NCI-H146 (cell line): ENCODE results near the gene MAP7D3.
A peak's percentile ranks its signal among the peaks of the same experiment; 100 is the strongest.
"Not testable (repeated sequence)": the region's sequence is repeated elsewhere in the genome, so short reads cannot be mapped to it uniquely, and the experiment has no call there.

Experiments
- DNase-seq: peaks from one replicate; lab custom pipeline; 2025; lab: John Stamatoyannopoulos, UW

The MAP7D3 gene, protein sequence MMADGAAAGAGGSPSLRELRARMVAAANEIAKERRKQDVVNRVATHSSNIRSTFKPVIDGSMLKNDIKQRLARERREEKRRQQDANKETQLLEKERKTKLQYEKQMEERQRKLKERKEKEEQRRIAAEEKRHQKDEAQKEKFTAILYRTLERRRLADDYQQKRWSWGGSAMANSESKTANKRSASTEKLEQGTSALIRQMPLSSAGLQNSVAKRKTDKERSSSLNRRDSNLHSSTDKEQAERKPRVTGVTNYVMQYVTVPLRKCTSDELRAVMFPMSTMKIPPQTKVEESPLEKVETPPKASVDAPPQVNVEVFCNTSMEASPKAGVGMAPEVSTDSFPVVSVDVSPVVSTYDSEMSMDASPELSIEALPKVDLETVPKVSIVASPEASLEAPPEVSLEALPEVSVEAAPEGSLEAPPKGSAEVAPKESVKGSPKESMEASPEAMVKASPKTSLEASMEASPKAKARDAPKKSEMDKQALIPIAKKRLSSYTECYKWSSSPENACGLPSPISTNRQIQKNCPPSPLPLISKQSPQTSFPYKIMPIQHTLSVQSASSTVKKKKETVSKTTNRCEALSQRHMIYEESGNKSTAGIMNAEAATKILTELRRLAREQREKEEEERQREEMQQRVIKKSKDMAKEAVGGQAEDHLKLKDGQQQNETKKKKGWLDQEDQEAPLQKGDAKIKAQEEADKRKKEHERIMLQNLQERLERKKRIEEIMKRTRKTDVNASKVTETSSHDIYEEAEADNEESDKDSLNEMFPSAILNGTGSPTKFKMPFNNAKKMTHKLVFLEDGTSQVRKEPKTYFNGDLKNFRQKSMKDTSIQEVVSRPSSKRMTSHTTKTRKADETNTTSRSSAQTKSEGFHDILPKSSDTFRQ

DNA sequence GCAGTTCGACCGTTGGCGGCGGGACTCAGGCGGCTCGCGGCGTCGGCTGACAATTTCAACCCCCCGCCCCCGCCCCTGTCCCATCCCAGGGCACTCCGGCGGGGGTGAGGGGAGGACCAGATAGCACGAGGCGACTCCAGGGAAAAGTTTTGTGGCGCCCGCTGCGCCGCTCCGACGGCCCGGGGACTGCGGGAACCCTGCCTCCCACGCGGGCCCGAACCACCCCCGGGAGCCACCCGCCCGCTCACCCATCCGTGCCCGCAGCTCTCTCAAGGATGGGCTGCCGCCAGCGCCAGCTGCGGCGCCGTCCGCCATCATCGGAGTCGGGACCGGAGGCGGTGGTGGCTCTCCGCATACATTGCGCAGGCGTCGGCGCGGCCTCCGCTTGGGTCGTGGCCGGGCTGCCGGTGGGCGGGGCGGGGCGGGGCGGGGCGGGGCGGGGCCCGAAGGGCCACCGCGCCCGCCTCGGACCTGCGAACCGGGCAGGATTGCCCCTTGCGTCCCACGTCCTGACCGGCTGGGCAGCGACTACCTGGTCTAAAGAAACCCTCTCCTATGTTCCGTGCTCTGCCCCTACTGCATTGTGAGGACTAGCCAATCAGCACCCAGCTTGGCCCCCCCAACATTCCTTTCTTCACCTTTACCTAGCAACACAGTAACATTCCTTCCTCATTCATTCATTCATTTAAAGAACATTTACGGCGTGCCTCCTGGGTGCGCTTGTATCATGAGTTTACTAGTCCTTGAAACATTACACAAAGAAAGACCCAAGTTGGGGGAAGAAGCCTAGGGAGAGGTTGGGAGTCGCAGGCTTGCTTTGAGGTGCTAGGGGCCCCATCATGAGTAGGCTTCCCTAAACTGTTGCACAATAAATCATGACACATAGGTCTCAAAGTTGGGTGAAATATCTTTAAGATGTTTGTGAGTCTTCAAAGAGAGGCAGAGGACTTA lies at the start of gene MAP7D3:
Gene MAP7D3 (minus strand): TSS at position 360 of the 951 bp plus-strand sequence. CDS start 42 bp downstream, at position 318.
- peak; percentile 60 for DNase-seq

DNA sequence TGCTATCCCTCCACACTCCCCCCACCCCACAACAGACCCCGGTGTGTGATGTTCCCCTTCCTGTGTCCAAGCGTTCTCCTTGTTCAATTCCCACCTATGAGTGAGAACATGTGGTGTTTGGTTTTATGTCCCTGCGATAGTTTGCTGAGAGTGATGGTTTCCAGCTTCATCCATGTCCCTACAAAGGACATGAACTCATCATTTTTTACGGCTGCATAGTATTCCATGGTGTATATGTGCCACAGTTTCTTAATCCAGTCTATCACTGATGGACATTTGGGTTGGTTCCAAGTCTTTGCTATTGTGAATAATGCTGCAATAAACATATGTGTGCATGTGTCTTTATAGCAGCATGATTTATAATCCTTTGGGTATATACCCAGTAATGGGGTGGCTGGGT lies 49.5 kb upstream of the MAP7D3 start, which contains the start of gene ADGRG4:
Gene ADGRG4 (plus strand): TSS at position 243 of the 400 bp plus-strand sequence. CDS start 7,815 bp downstream, outside the sequence.
- DNase-seq, result not testable (repeated sequence)

DNA sequence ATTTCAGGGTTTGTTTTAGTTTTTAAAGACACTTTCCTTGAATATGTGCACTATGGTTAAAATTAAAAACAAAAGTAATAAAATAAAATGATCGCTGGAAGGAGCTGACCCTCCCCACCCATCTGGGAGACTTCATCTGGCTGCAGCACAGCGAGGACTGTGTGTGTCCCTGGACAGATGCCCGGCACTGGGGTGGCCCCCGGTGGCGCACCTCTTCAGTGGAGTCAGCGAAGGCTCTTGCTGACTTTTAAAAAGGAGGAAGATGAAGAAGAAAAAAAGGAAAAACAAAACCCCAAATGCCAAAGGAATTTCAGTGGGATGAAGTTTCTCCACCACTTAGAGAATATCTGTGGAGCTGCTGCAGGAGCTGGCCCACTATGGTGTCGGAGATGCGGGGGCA lies 44.2 kb upstream of the MAP7D3 start:
- no peak for DNase-seq

GRCh38 chrX:136292656-136293055 lies 41.5 kb upstream of the MAP7D3 start:
- DNase-seq, result no peak

DNA sequence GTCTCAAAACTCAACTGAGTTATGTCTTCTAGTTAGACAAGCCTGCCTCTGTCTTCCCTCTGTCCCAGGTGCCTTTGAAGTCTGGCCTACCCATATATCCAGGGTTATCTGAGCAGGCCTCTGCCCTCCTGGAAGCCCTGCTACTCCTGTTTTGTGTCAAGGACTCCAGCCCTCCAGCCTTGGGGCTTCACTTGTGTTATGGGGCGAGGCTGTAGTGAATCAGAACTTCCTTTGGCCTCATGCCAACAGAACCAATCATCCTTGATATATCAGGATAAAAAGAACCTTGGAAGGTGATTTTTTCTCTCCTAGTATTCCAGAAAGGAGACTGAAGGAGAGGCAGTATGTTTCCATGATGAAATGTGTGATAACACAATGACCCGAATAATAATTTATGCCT lies 40.6 kb upstream of the MAP7D3 start:
- no peak for DNase-seq

DNA sequence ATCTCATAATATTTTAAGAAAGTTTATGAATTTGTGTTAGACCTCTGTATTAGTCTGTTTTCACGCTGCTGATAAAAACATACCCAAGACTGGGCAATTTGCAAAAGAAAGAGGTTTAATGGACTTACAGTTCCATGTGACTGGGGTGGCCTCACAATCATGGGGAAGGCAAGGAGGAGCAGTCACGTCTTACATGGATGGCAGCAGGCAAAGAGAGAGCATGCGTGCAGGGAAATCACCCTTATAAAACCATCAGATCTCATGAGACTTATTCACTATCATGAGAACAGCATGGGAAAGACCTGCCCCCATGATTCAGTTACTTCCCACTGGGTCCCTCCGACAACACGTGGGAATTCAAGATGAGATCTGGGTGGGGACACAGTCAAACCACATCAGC lies 35.2 kb upstream of the MAP7D3 start:
- DNase-seq, result not testable (repeated sequence)

DNA sequence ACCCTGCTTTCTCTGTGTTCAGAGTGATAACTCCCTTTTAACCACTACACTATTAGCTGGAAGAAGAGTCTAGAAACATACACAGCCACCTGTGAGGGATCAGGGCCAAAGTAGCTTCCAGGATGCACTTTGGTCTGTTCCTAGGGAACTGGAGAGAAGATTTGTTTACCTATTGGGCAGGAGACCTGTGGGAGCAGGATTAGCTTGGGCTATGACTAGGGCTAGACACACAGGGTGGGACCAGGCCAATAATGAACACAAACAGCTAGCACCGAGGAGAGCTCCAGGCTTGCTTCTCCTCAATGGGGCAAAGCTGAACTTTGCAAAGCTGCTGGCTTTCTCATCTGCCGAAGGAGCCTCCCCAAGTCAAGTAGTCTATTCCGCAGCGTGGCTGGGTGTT lies 24.4 kb upstream of the MAP7D3 start:
- no peak for DNase-seq

DNA sequence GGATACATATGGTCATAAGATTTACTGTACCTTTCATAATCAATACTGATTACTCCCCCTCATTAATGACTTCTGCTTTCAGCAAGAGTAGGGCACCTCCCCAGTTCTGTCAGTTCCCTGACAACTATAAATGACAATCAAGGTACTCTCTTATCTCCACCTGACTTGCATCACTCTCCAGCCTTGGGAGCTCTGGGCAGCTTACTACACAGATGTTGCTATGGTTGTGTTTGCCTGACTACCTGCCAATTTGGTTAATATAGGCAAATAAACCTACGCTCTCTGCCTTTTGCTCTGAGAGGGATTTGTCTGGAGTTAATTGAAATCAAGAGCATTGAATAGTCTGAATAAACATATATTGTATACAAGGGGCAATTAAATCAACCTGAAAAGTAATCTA lies 22.8 kb upstream of the MAP7D3 start:
- DNase-seq, result peak; percentile 30

DNA sequence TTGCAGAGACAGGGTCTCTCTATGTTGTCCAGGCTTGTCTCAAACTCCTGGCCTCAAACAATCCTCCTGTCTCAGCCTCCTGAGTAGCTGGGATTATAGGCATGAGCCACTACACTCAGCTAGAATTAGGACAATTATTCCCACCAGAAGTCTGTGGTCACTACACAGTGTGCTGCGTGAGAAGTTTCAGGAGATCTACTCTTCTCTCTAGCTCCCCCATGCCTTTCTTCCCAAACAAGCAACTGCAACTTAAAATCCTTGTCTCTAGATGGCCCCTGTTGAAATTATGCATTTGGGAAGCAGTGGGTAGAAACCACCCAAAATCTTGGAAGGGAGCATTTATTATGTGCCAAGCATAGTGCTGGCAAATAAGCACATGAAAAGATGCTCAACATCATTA lies 21.1 kb upstream of the MAP7D3 start:
- no peak for DNase-seq

- DNase-seq, result no peak
Measured at GRCh38 chrX:136271300-136271699, 20.1 kb upstream of the MAP7D3 start.

- no peak for DNase-seq
Measured at GRCh38 chrX:136269921-136270320, 18.7 kb upstream of the MAP7D3 start.

- DNase-seq, result peak; percentile 27
Measured at GRCh38 chrX:136268051-136269048, 17.1 kb upstream of the MAP7D3 start.

DNA sequence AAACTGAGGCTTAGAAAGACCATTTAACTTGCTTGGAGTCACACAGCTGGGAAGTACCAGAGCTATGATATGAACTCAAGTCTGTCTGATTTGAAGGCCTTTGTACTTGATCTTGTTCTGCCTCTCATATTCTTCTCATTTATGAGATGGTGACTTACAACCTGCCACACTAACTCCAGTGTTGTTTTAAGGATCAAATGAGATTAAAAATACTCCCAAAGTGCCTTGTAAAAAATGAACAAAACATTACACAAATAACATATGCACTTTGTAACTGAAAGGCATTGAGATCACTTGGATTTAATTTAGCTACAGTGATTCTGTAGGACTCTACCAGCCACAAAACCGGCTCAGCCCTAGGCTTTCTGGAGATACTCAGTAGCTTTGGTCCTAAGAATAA lies 15.6 kb upstream of the MAP7D3 start:
- no peak for DNase-seq

DNA sequence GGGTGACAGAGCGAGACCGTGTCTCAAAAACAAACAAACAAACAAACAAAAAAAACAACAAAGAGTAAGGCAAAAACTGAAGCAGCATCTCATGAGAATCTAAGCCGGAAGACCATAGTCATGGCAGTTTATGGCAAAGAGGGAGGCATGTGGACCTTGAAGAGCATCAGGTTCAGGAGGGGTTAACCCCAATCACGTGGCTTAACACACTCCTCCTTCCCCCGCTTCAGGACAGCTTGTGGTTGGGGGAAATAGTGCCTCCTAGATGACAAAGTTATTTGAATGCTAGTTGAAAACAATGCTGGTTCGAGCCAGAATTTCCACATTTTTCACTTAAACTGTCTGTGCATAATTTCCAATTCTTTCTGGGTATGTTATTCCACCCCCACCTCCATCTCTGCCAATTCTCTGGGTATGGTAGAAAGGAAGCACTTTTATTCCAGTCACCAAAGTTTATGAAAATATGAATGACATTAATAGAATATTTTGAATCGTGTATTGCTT lies 11.7 kb upstream of the MAP7D3 start:
- no peak for DNase-seq

GRCh38 chrX:136262243-136262642 lies 11.0 kb upstream of the MAP7D3 start:
- DNase-seq, result no peak

GRCh38 chrX:136261321-136261720 lies 10.1 kb upstream of the MAP7D3 start:
- DNase-seq, result no peak

- no peak for DNase-seq
Measured at GRCh38 chrX:136260776-136261175, 9.6 kb upstream of the MAP7D3 start.

- no peak for DNase-seq
Measured at GRCh38 chrX:136259543-136259942, 8.3 kb upstream of the MAP7D3 start.

DNA sequence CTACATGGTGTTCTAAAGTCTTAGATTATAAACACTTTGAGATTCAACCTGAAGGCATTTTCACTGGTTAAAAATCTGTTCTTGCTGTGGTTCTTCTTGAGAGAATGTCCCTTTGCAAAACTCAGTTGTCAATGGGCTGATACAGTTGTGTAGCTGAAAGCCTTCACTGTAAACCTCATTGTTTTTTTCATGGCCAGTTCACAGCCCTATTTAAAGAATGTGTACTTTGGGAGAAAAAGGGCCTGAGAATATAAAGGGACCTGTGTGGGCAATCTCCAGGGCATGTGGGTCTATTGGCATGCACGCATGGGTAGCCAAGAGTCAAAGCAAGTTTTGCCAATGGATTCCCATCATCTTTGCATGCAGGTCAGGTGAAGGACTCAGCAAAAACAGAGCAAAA lies 7.8 kb upstream of the MAP7D3 start:
- no peak for DNase-seq

DNA sequence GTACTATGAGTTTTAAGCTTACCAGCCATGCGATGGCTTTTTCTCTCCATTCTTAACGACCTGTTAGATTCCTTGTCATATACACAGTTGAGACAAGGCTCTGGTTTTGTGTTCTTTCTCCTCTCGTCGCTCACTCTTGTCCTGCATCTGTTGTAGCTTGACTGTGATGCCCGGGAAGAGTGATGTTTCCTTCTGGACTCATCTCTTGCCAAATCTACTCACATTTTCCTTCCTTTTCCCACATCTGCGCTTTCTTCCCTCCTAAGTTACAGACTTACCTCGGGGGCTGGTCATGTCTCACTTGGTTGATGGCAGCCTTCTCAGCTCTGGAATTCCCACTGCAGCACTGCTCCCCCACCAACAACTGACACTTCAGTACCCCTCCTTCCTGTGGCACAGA lies 4.8 kb upstream of the MAP7D3 start:
- no peak for DNase-seq
